Measurements from ENCODE around the gene EMP2. TPM values are rescaled to one million over a fixed set of nuclear protein-coding genes. Genes with fewer than 3 reads are reported as not detected.
A peak's percentile ranks its signal among the peaks of the same experiment; 100 is the strongest.

The EMP2 gene
- total RNA-seq, 1 experiment from 2014 or later = 14.4 TPM

- peak overlapping the region in 1 of 3 experiments; percentile 79; a peak in 1 of 7 replicates for H3K27ac Mint-ChIP-seq
- Histone ChIP-seq H4K5ac (ENCODE audit: insufficient read length, low read depth, low read length) (no peak overlapping the region), H3K4me2 (ENCODE audit: insufficient read depth, insufficient read length, low read length) (no peak overlapping the region), H2BK5ac (ENCODE audit: insufficient read length, low read length) (no peak overlapping the region), H3T11ph (ENCODE audit: low read length) (no peak overlapping the region), H3K9ac (ENCODE audit: extremely low read depth, insufficient read length, low read length) (no peak overlapping the region), H3K23ac (ENCODE audit: insufficient read length, low read depth, low read length) (no peak overlapping the region), H2AFZ (ENCODE audit: low read length) (no peak overlapping the region), H2AK5ac (ENCODE audit: insufficient read length, low read length) (no peak overlapping the region), H3K79me1 (ENCODE audit: insufficient read depth, low read depth, low read length, poor library complexity, severe bottlenecking) (no peaks in the 10 kb centered on the region), H4K20me1 (ENCODE audit: control insufficient read depth, insufficient read depth, insufficient read length) (no peaks in the 10 kb centered on the region), H2BK12ac (ENCODE audit: insufficient read length, low read depth, low read length) (no peak overlapping the region), H2BK20ac (ENCODE audit: low read depth, low read length, poor library complexity, severe bottlenecking) (no peak overlapping the region), H3K18ac (ENCODE audit: insufficient read length, low read depth, low read length) (no peak overlapping the region), H3K27ac (ENCODE audit: insufficient read length, low read depth, low read length) (no peak overlapping the region), H3K56ac (ENCODE audit: insufficient read length, low read depth, low read length) (no peak overlapping the region), H3K4ac (ENCODE audit: low read depth, low read length) (no peak overlapping the region), H4K8ac (replicated peaks; ENCODE audit: insufficient read length, low read depth, low read length) (no peak overlapping the region), H3K14ac (ENCODE audit: insufficient read depth, low read length) (no peak overlapping the region), H3K9me3 (ENCODE audit: control insufficient read depth, low read depth, low read length) (no peaks in the 10 kb centered on the region), H3K23me2 (ENCODE audit: insufficient read length, low read depth, low read length, poor library complexity, severe bottlenecking) (no peaks in the 10 kb centered on the region), H4K91ac (ENCODE audit: insufficient read length, low read depth, low read length) (no peak overlapping the region), H3K79me2 (ENCODE audit: insufficient read depth, low read length) (no peaks in the 10 kb centered on the region), H2BK15ac (ENCODE audit: low read depth, low read length) (no peak overlapping the region), H2BK120ac (ENCODE audit: low read depth, low read length, poor library complexity, severe bottlenecking) (no peak overlapping the region), H3K27me3 (ENCODE audit: insufficient read depth, low read length) (no peaks in the 10 kb centered on the region), H3K4me1 (ENCODE audit: insufficient read depth, low read length) (peaks cover 10% of the 10 kb centered on the region; the same call in 1 of the 2 replicates)
- DNase-seq = no peak
- no CpG with 5 or more reads among the region's 6 CpGs for WGBS (ENCODE audit: extremely low coverage, insufficient read length, low lambda C conversion rate)
- H3K4me3 Mint-ChIP-seq = no peak overlapping the region
- no peaks in the 10 kb centered on the region for H3K9me3 Mint-ChIP-seq
- H3K27me3 Mint-ChIP-seq (ENCODE audit: low read depth) = no peaks in the 10 kb centered on the region; the same call in 1 of the 2 replicates
- peaks cover 23 to 29% of the 10 kb centered on the region in 2 experiments for H3K4me1 Mint-ChIP-seq
- TF ChIP-seq CTCF (conservative IDR thresholded peaks at IDR 0.05) = no peak
- H3K36me3 Mint-ChIP-seq (ENCODE audit: insufficient read depth in 1 of 3, low read depth in 3 of 3) = no peaks in the 10 kb centered on the region
These were observed 33.5 kb upstream of the EMP2 start for GRCh38 chr16:10613785-10614485.

All from H9 (cell line).